Epithelial cell of proximal tubule (primary cell): Measurements from ENCODE around the gene WNT2B. TPM values are rescaled to one million over a fixed set of nuclear protein-coding genes. Genes with fewer than 3 reads are reported as not detected.
"Not testable (repeated sequence)": the region's sequence is repeated elsewhere in the genome, so short reads cannot be mapped to it uniquely, and the experiment has no call there.

Experiments used
- DNase-seq: peaks from one replicate; pipeline ENCODE4 v3.0.0-alpha.2; 2011; ENCODE audit warnings: low read depth
- H3K4me3 ChIP-seq: 2 replicates; pipeline ENCODE4 v1.5.1; 2011; ENCODE audit warnings: low read depth, mild to moderate bottlenecking, low read length
- CTCF ChIP-seq: conservative IDR thresholded peaks from 2 replicates; pipeline ENCODE4 v1.5.1; 2012; ENCODE audit warnings: low read depth, mild to moderate bottlenecking, low read length
- total RNA-seq: library from RNA; depleted of rRNA; stranded (reverse); fragments of >200 nt; gene quantifications from 2 replicates; pipeline ENCODE4 v1.2.3, GENCODE V29; 2015

Gene WNT2B
- total RNA-seq, 1 donor from 2014 or later, result 4.8 TPM

- peak overlapping the region; percentile 49 for H3K4me3 ChIP-seq
- peak; percentile 44 for DNase-seq
- TF ChIP-seq CTCF, result peak; percentile 80
These were observed 42.6 kb upstream of the WNT2B start for GRCh38 chr1:112466078-112466660.

- not testable (repeated sequence) for DNase-seq
These were observed 38.4 kb upstream of the WNT2B start for GRCh38 chr1:112470324-112470723.

GRCh38 chr1:112470966-112471365 lies 37.8 kb upstream of the WNT2B start:
- DNase-seq, result no peak
- no peak for TF ChIP-seq CTCF

More at GRCh38 chr1:112470324-112470723, 38.4 kb upstream of the WNT2B start:
- not testable (repeated sequence) for H3K4me3 ChIP-seq

GRCh38 chr1:112472142-112472541 lies 36.6 kb upstream of the WNT2B start:
- H3K4me3 ChIP-seq, result no peak overlapping the region
- TF ChIP-seq CTCF, result no peak
- no peak for DNase-seq

More at GRCh38 chr1:112470966-112471365, 37.8 kb upstream of the WNT2B start:
- no peak overlapping the region for H3K4me3 ChIP-seq

GRCh38 chr1:112477550-112477949 lies 31.2 kb upstream of the WNT2B start:
- no peak overlapping the region for H3K4me3 ChIP-seq
- no peak for DNase-seq
- TF ChIP-seq CTCF, result no peak

- no peak for TF ChIP-seq CTCF
- DNase-seq, result no peak
These were observed 30.5 kb upstream of the WNT2B start for GRCh38 chr1:112478314-112478713.

GRCh38 chr1:112486063-112486462 lies 22.7 kb upstream of the WNT2B start:
- not testable (repeated sequence) for DNase-seq, H3K4me3 ChIP-seq

More at GRCh38 chr1:112478314-112478713, 30.5 kb upstream of the WNT2B start:
- H3K4me3 ChIP-seq, result no peak overlapping the region

GRCh38 chr1:112487686-112488085 lies 21.1 kb upstream of the WNT2B start:
- not testable (repeated sequence) for DNase-seq

GRCh38 chr1:112488141-112488540 lies 20.6 kb upstream of the WNT2B start:
- H3K4me3 ChIP-seq, result no peak overlapping the region
- no peak for DNase-seq
- TF ChIP-seq CTCF, result no peak

More at GRCh38 chr1:112487686-112488085, 21.1 kb upstream of the WNT2B start:
- H3K4me3 ChIP-seq, result not testable (repeated sequence)
